Astrocyte of the cerebellum (primary cell): ENCODE measurements around the gene NACC2.
A peak's percentile ranks its signal among the peaks of the same experiment; 100 is the strongest.

Source experiments
- DNase-seq: peaks from one replicate; pipeline ENCODE4 v3.0.0-alpha.2; 2011; ENCODE audit warnings: low read depth
- H3K4me3 ChIP-seq: 2 replicates; pipeline ENCODE4 v1.5.1; 2011; ENCODE audit warnings: mild to moderate bottlenecking, low read depth, low read length, moderate library complexity
- in situ Hi-C: cut with HindIII; loops from 2 replicates; pipeline ENCODE4 v1.10.0; 2017; ENCODE audit warnings: low sequenced_read_pairs
- TF ChIP-seq, protein P1 (sequence below): IDR thresholded peaks from 2 replicates; pipeline ENCODE4 v1.5.1; 2012; ENCODE audit warnings: low read length, low read depth, moderate library complexity, mild to moderate bottlenecking; ENCODE audit errors: missing control alignments

The NACC2 gene

DNA sequence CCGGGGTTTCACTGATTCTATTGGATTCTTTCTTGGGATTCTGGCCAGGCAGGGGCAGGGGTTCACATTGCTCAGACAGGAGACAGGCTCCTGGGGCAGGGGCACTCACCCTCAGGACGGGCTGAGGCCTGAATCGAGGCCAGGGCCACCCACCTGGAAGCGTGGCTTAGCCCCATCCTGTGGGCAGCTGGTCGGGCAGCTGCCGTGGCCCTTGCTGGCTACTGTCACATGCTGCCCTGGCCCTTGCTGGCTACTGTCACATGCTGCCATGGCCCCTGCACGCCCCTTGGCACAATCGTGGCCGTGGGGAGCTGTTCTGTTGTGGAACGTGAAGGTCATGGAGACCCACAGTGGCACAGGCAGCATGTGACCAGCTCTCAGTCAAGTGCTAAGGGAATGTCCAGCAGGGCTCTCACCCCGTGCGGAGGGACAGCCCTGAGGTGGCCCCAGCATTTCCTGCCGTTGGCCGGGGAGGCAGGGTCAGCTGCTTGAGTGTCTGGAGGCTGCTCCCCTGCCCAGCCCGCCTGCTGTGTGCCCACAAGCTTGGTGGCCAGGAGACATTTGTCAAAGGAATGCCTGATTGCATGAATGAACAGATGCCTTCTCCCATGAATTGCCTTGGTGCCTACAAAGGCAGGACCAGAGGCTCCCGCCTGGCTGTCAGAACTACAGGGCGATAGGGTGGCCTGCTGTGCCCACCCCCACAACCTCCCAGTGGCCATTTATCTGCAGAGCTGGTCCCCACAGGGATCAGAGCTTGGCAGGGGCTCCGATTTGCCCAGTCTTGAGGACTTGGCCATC lies 40.4 kb upstream of the NACC2 start:
- TF ChIP-seq, protein P1, sequence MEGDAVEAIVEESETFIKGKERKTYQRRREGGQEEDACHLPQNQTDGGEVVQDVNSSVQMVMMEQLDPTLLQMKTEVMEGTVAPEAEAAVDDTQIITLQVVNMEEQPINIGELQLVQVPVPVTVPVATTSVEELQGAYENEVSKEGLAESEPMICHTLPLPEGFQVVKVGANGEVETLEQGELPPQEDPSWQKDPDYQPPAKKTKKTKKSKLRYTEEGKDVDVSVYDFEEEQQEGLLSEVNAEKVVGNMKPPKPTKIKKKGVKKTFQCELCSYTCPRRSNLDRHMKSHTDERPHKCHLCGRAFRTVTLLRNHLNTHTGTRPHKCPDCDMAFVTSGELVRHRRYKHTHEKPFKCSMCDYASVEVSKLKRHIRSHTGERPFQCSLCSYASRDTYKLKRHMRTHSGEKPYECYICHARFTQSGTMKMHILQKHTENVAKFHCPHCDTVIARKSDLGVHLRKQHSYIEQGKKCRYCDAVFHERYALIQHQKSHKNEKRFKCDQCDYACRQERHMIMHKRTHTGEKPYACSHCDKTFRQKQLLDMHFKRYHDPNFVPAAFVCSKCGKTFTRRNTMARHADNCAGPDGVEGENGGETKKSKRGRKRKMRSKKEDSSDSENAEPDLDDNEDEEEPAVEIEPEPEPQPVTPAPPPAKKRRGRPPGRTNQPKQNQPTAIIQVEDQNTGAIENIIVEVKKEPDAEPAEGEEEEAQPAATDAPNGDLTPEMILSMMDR, result no peak
- H3K4me3 ChIP-seq, result no peak overlapping the region

DNA sequence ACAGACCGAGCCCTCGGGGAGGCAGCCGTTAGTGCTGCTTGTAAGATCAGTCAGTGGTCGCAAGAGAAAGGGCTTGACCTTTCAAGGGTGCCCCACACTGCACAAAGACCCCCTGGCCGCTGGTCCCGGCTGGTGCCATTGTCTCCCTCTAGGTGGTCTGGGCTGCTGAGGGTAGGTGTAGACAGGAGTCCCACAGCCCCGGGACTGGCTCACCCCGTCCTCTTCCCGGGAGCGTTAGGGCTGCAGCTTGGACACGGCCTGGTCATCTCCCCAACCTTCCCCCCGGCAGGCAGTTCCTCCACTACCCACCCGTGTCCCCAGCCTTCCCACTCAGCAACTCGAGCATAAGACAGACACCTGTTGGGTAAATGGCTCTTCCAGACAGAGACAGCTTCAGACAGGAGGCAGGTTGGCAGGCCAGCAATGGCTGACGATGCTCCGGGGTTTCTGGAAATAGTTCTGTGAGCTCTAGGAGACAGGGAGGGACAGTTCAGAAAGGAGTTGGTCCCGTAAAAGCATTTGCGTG lies 38.9 kb upstream of the NACC2 start:
- no peak for DNase-seq
- in situ Hi-C loops, result no loop called here
- TF ChIP-seq, protein P1, result no peak
- H3K4me3 ChIP-seq, result no peak overlapping the region

More for the DNA sequence above, 40.4 kb upstream of the NACC2 start:
- in situ Hi-C loops, result loop anchor here (5.0 kb wide), 4 partner anchors 57 to 158 kb away; no protein-coding TSS in a partner anchor
- no peak for DNase-seq

DNA sequence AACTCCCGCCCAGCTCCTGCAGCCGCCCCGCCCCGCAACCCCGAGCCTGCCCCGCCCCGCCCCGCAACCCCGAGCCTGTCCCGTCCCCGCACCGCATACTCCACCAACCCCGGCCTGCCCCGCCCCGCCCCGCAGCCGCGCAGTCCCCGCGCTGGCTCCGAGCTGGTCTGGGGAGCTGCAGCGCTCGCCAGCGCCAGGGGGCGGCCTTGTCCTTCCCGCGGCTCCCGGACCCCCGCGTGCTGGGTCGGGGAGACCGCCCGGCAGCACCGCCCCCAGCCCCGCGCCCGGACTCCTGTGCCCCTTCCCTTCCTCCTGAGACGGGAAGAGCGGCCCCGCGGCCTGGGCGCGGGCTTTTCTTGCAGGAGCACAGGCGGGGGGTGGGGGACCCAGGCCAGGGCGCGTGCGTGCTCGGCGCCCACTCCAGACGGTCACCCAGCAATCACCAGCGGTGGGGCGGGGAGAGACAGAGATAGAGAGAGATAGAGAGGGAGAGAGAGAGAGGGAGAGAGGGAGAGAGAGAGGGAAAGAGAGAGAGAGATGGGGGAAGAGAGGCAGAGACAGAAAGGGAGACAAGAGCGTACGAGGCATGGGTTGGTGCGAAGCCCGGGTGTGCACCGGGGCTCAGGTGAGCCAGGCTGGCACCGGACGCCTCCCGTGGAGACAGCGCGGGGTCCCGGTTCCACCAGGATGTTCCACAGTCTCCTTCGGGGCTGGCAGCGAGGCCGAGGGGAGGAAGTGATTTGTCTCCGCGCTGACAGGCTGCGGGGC lies 38.3 kb upstream of the NACC2 start:
- peak overlapping the region; percentile 12 for H3K4me3 ChIP-seq
- TF ChIP-seq, protein P1, result peak; percentile 45
- in situ Hi-C loops, result no loop called here
- DNase-seq, result no peak

DNA sequence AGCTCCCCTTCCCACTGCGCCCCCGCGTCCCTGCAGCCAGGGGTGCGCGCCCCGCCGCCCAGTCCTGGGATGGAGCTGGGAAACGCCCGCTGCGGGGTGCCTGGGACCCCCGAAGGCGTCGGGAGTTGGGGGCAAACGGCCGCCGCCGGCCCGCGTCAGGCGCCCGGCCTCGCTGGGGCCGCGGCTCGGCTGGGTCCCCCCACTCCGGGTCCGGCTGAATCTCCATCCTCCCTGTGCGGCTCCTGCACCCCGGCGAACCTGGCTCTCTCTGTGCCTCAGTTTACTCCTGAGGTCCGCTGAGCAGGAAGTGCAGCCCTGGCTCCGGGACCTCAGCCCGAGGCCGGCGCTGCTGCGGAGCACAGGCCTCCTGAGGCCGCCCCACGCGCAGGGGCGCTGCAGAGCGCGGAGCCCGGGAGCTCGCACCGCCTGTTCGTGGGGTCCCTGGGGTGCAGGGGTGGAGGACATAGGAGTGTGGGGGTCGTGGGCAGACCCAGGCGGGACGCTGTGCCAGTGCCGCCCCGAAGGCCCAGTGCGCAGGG lies 37.5 kb upstream of the NACC2 start:
- DNase-seq, result no peak
- H3K4me3 ChIP-seq, result no peak overlapping the region
- TF ChIP-seq, protein P1, result no peak
- in situ Hi-C loops, result no loop called here

DNA sequence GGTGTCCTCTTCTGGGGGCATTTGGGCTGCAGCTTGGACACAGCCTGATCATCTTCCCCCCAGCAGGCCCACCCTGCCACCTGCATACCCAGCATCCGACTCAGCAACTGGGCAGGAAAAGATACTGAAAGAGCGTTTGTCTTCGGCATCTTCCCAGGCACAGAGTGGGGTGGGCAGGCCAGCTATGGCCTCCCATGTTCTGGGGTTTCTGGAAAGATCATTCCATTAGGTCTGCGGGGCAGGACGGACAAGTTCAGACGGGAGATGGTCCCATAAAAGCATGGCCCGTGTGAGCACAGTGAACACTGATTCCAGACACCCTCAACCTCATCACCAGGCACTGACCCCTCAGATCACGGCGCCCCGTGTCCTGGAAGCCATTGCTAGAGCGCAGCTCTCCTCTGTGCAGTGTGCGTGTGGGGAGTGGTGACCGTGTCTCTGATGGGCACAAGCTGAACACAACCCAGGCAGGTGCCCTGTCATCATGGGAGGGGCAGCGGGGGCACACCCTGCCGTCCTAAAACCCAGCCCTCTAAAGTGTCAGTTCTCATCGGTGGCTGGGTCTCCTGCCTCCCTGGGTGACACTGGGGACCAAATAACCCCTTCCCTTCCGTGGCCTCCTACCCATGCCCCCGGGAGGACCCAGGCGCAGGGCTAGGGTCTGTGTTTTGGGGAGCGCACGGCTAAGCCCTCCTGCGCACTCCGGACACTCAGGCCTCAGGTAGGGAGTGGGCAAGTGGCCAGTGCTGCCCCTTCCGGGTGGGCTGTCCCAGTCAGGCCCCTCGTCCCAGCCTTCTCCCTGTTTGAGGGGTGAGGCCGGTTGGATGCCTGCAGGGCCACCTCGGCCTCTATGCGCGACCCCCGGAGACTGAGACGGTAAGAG lies 36.8 kb upstream of the NACC2 start:
- H3K4me3 ChIP-seq, result no peak overlapping the region
- in situ Hi-C loops, result no loop called here
- TF ChIP-seq, protein P1, result no peak
- DNase-seq, result no peak
